ENCODE measurements around the gene IRF2. TPM values are rescaled to one million over a fixed set of nuclear protein-coding genes. Genes with fewer than 3 reads are reported as not detected.

The IRF2 gene
- total and polyA plus RNA-seq, 4 donors = 16.4 to 65.8 (median 43.1) TPM

- Histone ChIP-seq H3K4me1 (ENCODE audit: control insufficient read depth in 5 of 5, insufficient read depth in 5 of 5, low read length in 5 of 5) (peaks cover 14 to 35% (median 32%) of the 10 kb centered on the region in 5 donors), H3K4me3 (no peak overlapping the region), H3K27ac (ENCODE audit: low read depth in 1 of 2, low read length in 1 of 2) (peak overlapping the region in 1 of 2 donors; percentile 56), H3K27me3 (ENCODE audit: control insufficient read depth in 3 of 3, insufficient read depth in 3 of 3, low read length in 2 of 3) (no peaks in the 10 kb centered on the region), H3K9me3 (ENCODE audit: control insufficient read depth in 4 of 4, insufficient read depth in 3 of 4, low read length in 3 of 4) (no peaks in the 10 kb centered on the region), H3K36me3 (ENCODE audit: control insufficient read depth in 4 of 4, insufficient read depth in 4 of 4, low read length in 4 of 4) (peaks cover 7 to 39% (median 33%) of the 10 kb centered on the region in 4 donors), H3K9ac (ENCODE audit: insufficient read depth in 1 of 2, low read length in 2 of 2) (no peak overlapping the region)
- ATAC-seq (ENCODE audit: insufficient read depth, low FRiP score) = no peak
- TF ChIP-seq, protein P1, sequence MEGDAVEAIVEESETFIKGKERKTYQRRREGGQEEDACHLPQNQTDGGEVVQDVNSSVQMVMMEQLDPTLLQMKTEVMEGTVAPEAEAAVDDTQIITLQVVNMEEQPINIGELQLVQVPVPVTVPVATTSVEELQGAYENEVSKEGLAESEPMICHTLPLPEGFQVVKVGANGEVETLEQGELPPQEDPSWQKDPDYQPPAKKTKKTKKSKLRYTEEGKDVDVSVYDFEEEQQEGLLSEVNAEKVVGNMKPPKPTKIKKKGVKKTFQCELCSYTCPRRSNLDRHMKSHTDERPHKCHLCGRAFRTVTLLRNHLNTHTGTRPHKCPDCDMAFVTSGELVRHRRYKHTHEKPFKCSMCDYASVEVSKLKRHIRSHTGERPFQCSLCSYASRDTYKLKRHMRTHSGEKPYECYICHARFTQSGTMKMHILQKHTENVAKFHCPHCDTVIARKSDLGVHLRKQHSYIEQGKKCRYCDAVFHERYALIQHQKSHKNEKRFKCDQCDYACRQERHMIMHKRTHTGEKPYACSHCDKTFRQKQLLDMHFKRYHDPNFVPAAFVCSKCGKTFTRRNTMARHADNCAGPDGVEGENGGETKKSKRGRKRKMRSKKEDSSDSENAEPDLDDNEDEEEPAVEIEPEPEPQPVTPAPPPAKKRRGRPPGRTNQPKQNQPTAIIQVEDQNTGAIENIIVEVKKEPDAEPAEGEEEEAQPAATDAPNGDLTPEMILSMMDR (IDR thresholded peaks at IDR 0.05; ENCODE audit: control extremely low read depth, extremely low read depth) = no peak
- WGBS, 2 donors = 90 to 93% methylated on average over 6 of the region's 6 CpGs
- no peak for DNase-seq
Measured at GRCh38 chr4:184388106-184388505, 86.2 kb downstream of the IRF2 start.

GRCh38 chr4:184387351-184387750 lies 87.0 kb downstream of the IRF2 start:
- ATAC-seq (ENCODE audit: insufficient read depth, low FRiP score) (no peak), DNase-seq (no peak)
- peaks cover 7 to 35% (median 29%) of the 10 kb centered on the region in 4 donors for H3K36me3 ChIP-seq (ENCODE audit: control insufficient read depth in 4 of 4, insufficient read depth in 4 of 4, low read length in 4 of 4)
- peaks cover 14 to 42% (median 34%) of the 10 kb centered on the region in 5 donors for H3K4me1 ChIP-seq (ENCODE audit: control insufficient read depth in 5 of 5, insufficient read depth in 5 of 5, low read length in 5 of 5)
- peak overlapping the region; percentile 52 to 58 for H3K27ac ChIP-seq (ENCODE audit: low read depth in 1 of 2, low read length in 1 of 2)
- H3K9ac ChIP-seq (ENCODE audit: insufficient read depth in 1 of 2, low read length in 2 of 2) = no peak overlapping the region
- TF ChIP-seq, protein P1 (IDR thresholded peaks at IDR 0.05; ENCODE audit: control extremely low read depth, extremely low read depth) = no peak
- no peaks in the 10 kb centered on the region for H3K27me3 ChIP-seq (ENCODE audit: control insufficient read depth in 3 of 3, insufficient read depth in 3 of 3, low read length in 2 of 3)
- WGBS, 2 donors = 46 to 71% methylated on average over 6 of the region's 6 CpGs
- no peaks in the 10 kb centered on the region for H3K9me3 ChIP-seq (ENCODE audit: control insufficient read depth in 4 of 4, insufficient read depth in 3 of 4, low read length in 3 of 4)
- no peak overlapping the region for H3K4me3 ChIP-seq

GRCh38 chr4:184386271-184386781 lies 88.0 kb downstream of the IRF2 start:
- Histone ChIP-seq H3K27me3 (ENCODE audit: control insufficient read depth in 3 of 3, insufficient read depth in 3 of 3, low read length in 2 of 3) (no peaks in the 10 kb centered on the region), H3K27ac (ENCODE audit: low read depth in 1 of 2, low read length in 1 of 2) (peak overlapping the region; percentile 35 to 58), H3K9me3 (ENCODE audit: control insufficient read depth in 4 of 4, insufficient read depth in 3 of 4, low read length in 3 of 4) (no peaks in the 10 kb centered on the region), H3K4me1 (ENCODE audit: control insufficient read depth in 5 of 5, insufficient read depth in 5 of 5, low read length in 5 of 5) (peaks cover 16 to 47% (median 38%) of the 10 kb centered on the region in 5 donors), H3K9ac (ENCODE audit: insufficient read depth in 1 of 2, low read length in 2 of 2) (no peak overlapping the region), H3K36me3 (ENCODE audit: control insufficient read depth in 4 of 4, insufficient read depth in 4 of 4, low read length in 4 of 4) (peaks cover 7 to 28% (median 23%) of the 10 kb centered on the region in 4 donors), H3K4me3 (no peak overlapping the region)
- no peak for DNase-seq
- WGBS, 2 donors = 42 to 57% methylated on average over 10 of the region's 10 CpGs
- TF ChIP-seq, protein P1 (IDR thresholded peaks at IDR 0.05; ENCODE audit: control extremely low read depth, extremely low read depth) = no peak
- ATAC-seq (ENCODE audit: insufficient read depth, low FRiP score) = no peak
